HepG2 (cell line): ENCODE measurements around the gene LLGL1. TPM values are rescaled to one million over a fixed set of nuclear protein-coding genes. Genes with fewer than 3 reads are reported as not detected.

ENCODE experiments used
- ATF7-NPFF ChIP-seq: sonication (generic); formaldehyde crosslinking; IDR thresholded peaks from 2 replicates; pipeline ENCODE4 v1.8.1; 2023; ENCODE audit warnings: mild to moderate bottlenecking, low read depth, missing genetic modification reagents, moderate library complexity
- FIP1L1 ChIP-seq: fragments of 200-400 bp; formaldehyde crosslinking; IDR thresholded peaks from 2 replicates; pipeline ENCODE4 v1.6.1; 2018; ENCODE audit warnings: low read depth, mild to moderate bottlenecking, low read length, moderate library complexity, borderline replicate concordance; ENCODE audit not compliant: insufficient read depth
- GLMP ChIP-seq: sonication (generic); formaldehyde crosslinking; IDR thresholded peaks from 2 replicates; pipeline ENCODE4 v1.9.0; 2021; ENCODE audit warnings: missing genetic modification reagents, mild to moderate bottlenecking, borderline replicate concordance
- HMGXB3 ChIP-seq: sonication (generic); formaldehyde crosslinking; IDR thresholded peaks from 2 replicates; pipeline ENCODE4 v1.4.0; 2020; ENCODE audit warnings: missing genetic modification reagents, borderline replicate concordance
- IRX3 ChIP-seq: sonication (generic); formaldehyde crosslinking; IDR thresholded peaks from 2 replicates; pipeline ENCODE4 v1.8.1; 2023; ENCODE audit warnings: mild to moderate bottlenecking, low read depth, missing genetic modification reagents, borderline replicate concordance
- KAT2B ChIP-seq: fragments of 150-350 bp; IDR thresholded peaks from 2 replicates; pipeline ENCODE4 v1.6.1; 2014; ENCODE audit warnings: low read depth, low read length, borderline replicate concordance
- KLF12 ChIP-seq: sonication (generic); formaldehyde crosslinking; IDR thresholded peaks from 2 replicates; pipeline ENCODE4 v1.4.0; 2020; ENCODE audit warnings: missing genetic modification reagents, borderline replicate concordance
- KMT2B ChIP-seq: IDR thresholded peaks from 2 replicates; pipeline ENCODE4 v1.6.1; 2016; ENCODE audit warnings: missing genetic modification reagents, missing compliant biosample characterization
- MEIS2 ChIP-seq: sonication (generic); formaldehyde crosslinking; IDR thresholded peaks from 2 replicates; pipeline ENCODE4 v1.9.0; 2021; ENCODE audit warnings: mild to moderate bottlenecking, missing genetic modification reagents
- NFKB2 ChIP-seq: sonication (generic); formaldehyde crosslinking; IDR thresholded peaks from 2 replicates; pipeline ENCODE4 v1.4.0; 2020; ENCODE audit warnings: missing genetic modification reagents, borderline replicate concordance
- SALL1 ChIP-seq: sonication (generic); formaldehyde crosslinking; IDR thresholded peaks from 2 replicates; pipeline ENCODE4 v1.8.0; 2022; ENCODE audit warnings: mild to moderate bottlenecking, missing genetic modification reagents
- TBX3 ChIP-seq: fragments of 450-650 bp; IDR thresholded peaks from 2 replicates; pipeline ENCODE4 v1.6.1; 2017; ENCODE audit warnings: antibody characterized with exemption, mild to moderate bottlenecking, inconsistent platforms, borderline replicate concordance
- TRIM22 ChIP-seq: fragments of 450-650 bp; IDR thresholded peaks from 2 replicates; pipeline ENCODE4 v1.6.1; 2017
- ZHX1 ChIP-seq: sonication (generic); formaldehyde crosslinking; IDR thresholded peaks from 2 replicates; pipeline ENCODE4 v1.8.1; 2022; ENCODE audit warnings: low read depth, mild to moderate bottlenecking, missing genetic modification reagents
- ZMYM3 ChIP-seq: sonication (generic); formaldehyde crosslinking; IDR thresholded peaks from 2 replicates; pipeline ENCODE4 v1.5.1; 2020; ENCODE audit warnings: mild to moderate bottlenecking, missing genetic modification reagents
- ZNF552 ChIP-seq: sonication (generic); formaldehyde crosslinking; IDR thresholded peaks from 2 replicates; pipeline ENCODE4 v1.9.0; 2022; ENCODE audit warnings: missing genetic modification reagents, mild to moderate bottlenecking, borderline replicate concordance
- ZNF556 ChIP-seq: sonication (generic); formaldehyde crosslinking; IDR thresholded peaks from 2 replicates; pipeline ENCODE4 v1.4.0; 2020; ENCODE audit warnings: mild to moderate bottlenecking, missing genetic modification reagents, borderline replicate concordance
- ZSCAN20 ChIP-seq: sonication (generic); formaldehyde crosslinking; IDR thresholded peaks from 2 replicates; pipeline ENCODE4 v1.4.0; 2020; ENCODE audit warnings: missing genetic modification reagents, mild to moderate bottlenecking, borderline replicate concordance
- polyA plus RNA-seq, 8 experiments: library from polyadenylated mRNA; depleted of rRNA in 3 of 8; stranded (reverse) in 7 of 8; unstranded in 1 of 8; fragments of >200 nt; fragmentation: Illumina TruSeq in 4 of 8; extraction: Trizol in 4 of 8; gene quantifications; 2 replicates each; pipeline versions ENCODE4 v1.2.1 to v1.2.3, GENCODE V29; 2011 to 2016; ENCODE audit warnings: low read depth in 4 of 8, missing spikeins in 1 of 8, mixed read lengths in 1 of 8; ENCODE audit not compliant: insufficient read depth in 1 of 8
- total RNA-seq, 5 experiments: library from RNA; depleted of rRNA; stranded (reverse); fragments of >200 nt; fragmentation: Illumina TruSeq; extraction: Trizol; gene quantifications; 2 replicates each; pipeline ENCODE4 v1.2.3, GENCODE V29; 2016; ENCODE audit warnings: low read depth in 1 of 5

Gene LLGL1
- total and polyA plus RNA-seq, 2 of the 13 experiments (the other 11 are each of a cell fraction or from before 2014, with no cell fraction given), result 15.0 to 15.3 TPM

GRCh38 chr17:18184143-18185031 is 41.0 kb upstream of the LLGL1 start (continued):
- TF ChIP-seq ATF7-NPFF (0 out of 2 replicates have a peak, but pooled peaks have one; percentile 19), MEIS2 (CRISPR knock-in tag) (no peak), TBX3 (no peak), GLMP (CRISPR knock-in tag) (no peak), IRX3 (CRISPR knock-in tag) (0 out of 2 replicates have a peak, but pooled peaks have one; percentile 16), ZMYM3 (CRISPR knock-in tag) (0 out of 2 replicates have a peak, but pooled peaks have one; percentile 10), HMGXB3 (CRISPR knock-in tag) (no peak), KMT2B (no peak), ZHX1 (no peak), NFKB2 (CRISPR knock-in tag) (no peak), SALL1 (0 out of 2 replicates have a peak, but pooled peaks have one; percentile 29), KAT2B (no peak), TRIM22 (no peak), ZNF552 (CRISPR knock-in tag) (no peak), FIP1L1 (no peak), KLF12 (0 out of 2 replicates have a peak, but pooled peaks have one; percentile 47), ZNF556 (CRISPR knock-in tag) (0 out of 2 replicates have a peak, but pooled peaks have one; percentile 43), ZSCAN20 (CRISPR knock-in tag) (no peak; the same call in 1 of the 2 replicates)
